Measurements from ENCODE around the gene LCNL1.

Gene LCNL1

GRCh38 chr9:136983656-136984314 is 992 bp downstream of the LCNL1 start:
- H3K4me3 ChIP-seq (ENCODE audit: low read depth, low read length) = no peak overlapping the region
- no peak for TF ChIP-seq CTCF (IDR thresholded peaks at IDR 0.05; ENCODE audit: borderline replicate concordance, insufficient read depth, low read depth, low read length)

- H3K4me3 ChIP-seq (ENCODE audit: low read depth, low read length) = no peak overlapping the region
These were observed 1.8 kb downstream of the LCNL1 start for GRCh38 chr9:136984464-136985026.

GRCh38 chr9:136985027-136985602 is 2.3 kb downstream of the LCNL1 start:
- H3K4me3 ChIP-seq (ENCODE audit: low read depth, low read length) = no peak overlapping the region
- TF ChIP-seq CTCF (IDR thresholded peaks at IDR 0.05; ENCODE audit: borderline replicate concordance, insufficient read depth, low read depth, low read length) = no peak

More at GRCh38 chr9:136984464-136985026, 1.8 kb downstream of the LCNL1 start:
- TF ChIP-seq CTCF (IDR thresholded peaks at IDR 0.05; ENCODE audit: borderline replicate concordance, insufficient read depth, low read depth, low read length) = no peak

- no peak overlapping the region for H3K4me3 ChIP-seq (ENCODE audit: low read depth, low read length)
- no peak for TF ChIP-seq CTCF (IDR thresholded peaks at IDR 0.05; ENCODE audit: borderline replicate concordance, insufficient read depth, low read depth, low read length)
These were observed 3.1 kb downstream of the LCNL1 start for GRCh38 chr9:136985853-136986252.

- TF ChIP-seq CTCF (IDR thresholded peaks at IDR 0.05; ENCODE audit: borderline replicate concordance, insufficient read depth, low read depth, low read length) = no peak
These were observed 6.1 kb downstream of the LCNL1 start for GRCh38 chr9:136988872-136989271.

GRCh38 chr9:136990242-136990911 is 7.6 kb downstream of the LCNL1 start:
- H3K4me3 ChIP-seq (ENCODE audit: low read depth, low read length) = no peak overlapping the region
- no peak for TF ChIP-seq CTCF (IDR thresholded peaks at IDR 0.05; ENCODE audit: borderline replicate concordance, insufficient read depth, low read depth, low read length)

More at GRCh38 chr9:136988872-136989271, 6.1 kb downstream of the LCNL1 start:
- H3K4me3 ChIP-seq (ENCODE audit: low read depth, low read length) = no peak overlapping the region

Measured in GM12875 (cell line).